Fibroblast of lung (primary cell): ENCODE data around the gene DET1. TPM values are rescaled to one million over a fixed set of nuclear protein-coding genes. Genes with fewer than 3 reads are reported as not detected.

Source experiments
- DNase-seq, 2 donors: peaks; one replicate each; pipeline versions ENCODE4 v3.0.0 to v3.0.0-alpha.2; 2010; ENCODE audit warnings: low read depth in 2 of 2
- H2AFZ ChIP-seq: 2 replicates; pipeline ENCODE4 v1.5.1; 2012; ENCODE audit warnings: low read length, control low read depth, inconsistent platforms
- H3K27ac ChIP-seq: 2 replicates; pipeline ENCODE4 v1.5.1; 2011; ENCODE audit warnings: low read length, control low read depth; ENCODE audit not compliant: insufficient read depth
- H3K27me3 ChIP-seq: 2 replicates; pipeline ENCODE4 v1.5.1; 2011; ENCODE audit warnings: mild to moderate bottlenecking, low read length; ENCODE audit not compliant: control insufficient read depth, insufficient read depth
- H3K36me3 ChIP-seq: 2 replicates; pipeline ENCODE4 v1.5.1; 2011; ENCODE audit warnings: low read length; ENCODE audit not compliant: control insufficient read depth, insufficient read depth
- H3K4me1 ChIP-seq: 2 replicates; pipeline ENCODE4 v1.5.1; 2011; ENCODE audit warnings: low read length; ENCODE audit not compliant: control insufficient read depth, insufficient read depth; ENCODE audit errors: extremely low read depth
- H3K4me2 ChIP-seq: 2 replicates; pipeline ENCODE4 v1.5.1; 2011; ENCODE audit warnings: low read length, control low read depth; ENCODE audit not compliant: insufficient read depth; ENCODE audit errors: extremely low read depth
- H3K4me3 ChIP-seq, 4 experiments: fragments of 200-600 bp in 1 of 4; sonication (generic) in 1 of 4; replicated peaks in 1 of 4; 2 replicates each; pipeline ENCODE4 v1.5.1; 2011 to 2016; ENCODE audit warnings: low read length in 4 of 4, low read depth in 3 of 4, mild to moderate bottlenecking in 3 of 4, control low read depth in 2 of 4, inconsistent platforms in 1 of 4, mixed read lengths in 1 of 4; ENCODE audit not compliant: insufficient read depth in 1 of 4; ENCODE audit errors: control extremely low read depth in 1 of 4
- H3K79me2 ChIP-seq: 2 replicates; pipeline ENCODE4 v1.5.1; 2012; ENCODE audit warnings: mild to moderate bottlenecking, low read length, inconsistent platforms; ENCODE audit not compliant: control insufficient read depth, insufficient read depth
- H3K9ac ChIP-seq: 2 replicates; pipeline ENCODE4 v1.5.1; 2011; ENCODE audit warnings: mild to moderate bottlenecking, low read length, control low read depth; ENCODE audit not compliant: insufficient read depth
- H3K9me3 ChIP-seq: 2 replicates; pipeline ENCODE4 v1.5.1; 2012; ENCODE audit warnings: low read depth, low read length; ENCODE audit not compliant: control insufficient read depth, insufficient read depth
- H4K20me1 ChIP-seq: 2 replicates; pipeline ENCODE4 v1.5.1; 2011; ENCODE audit warnings: low read length; ENCODE audit not compliant: control insufficient read depth, insufficient read depth; ENCODE audit errors: extremely low read depth
- EZH2 ChIP-seq: IDR thresholded peaks from 2 replicates; pipeline ENCODE4 v1.5.1; 2012; ENCODE audit warnings: low read length, control low read depth, mild to moderate bottlenecking; ENCODE audit errors: missing control alignments
- polyA plus RNA-seq, 2 donors: library from polyadenylated mRNA; depleted of rRNA in 1 of 2; stranded (reverse) in 1 of 2; unstranded in 1 of 2; fragments of >200 nt; gene quantifications; 2 replicates each; pipeline ENCODE4 v1.2.1, GENCODE V29; 2011 to 2012; ENCODE audit warnings: missing spikeins in 1 of 2
- total RNA-seq: library from RNA; depleted of rRNA; stranded (reverse); fragments of >200 nt; gene quantifications from 2 replicates; pipeline ENCODE4 v1.2.1, GENCODE V29; 2014
- TF ChIP-seq, protein P1 (sequence below), 2 donors: IDR thresholded peaks in 1 of 2; conservative IDR thresholded peaks in 1 of 2; 1 replicate in 1 of 2; 2 replicates in 1 of 2; pipeline ENCODE4 v1.5.1; 2011 to 2012; ENCODE audit warnings: low read length in 2 of 2, control low read depth in 1 of 2, inconsistent platforms in 1 of 2, low read depth in 1 of 2, mild to moderate bottlenecking in 1 of 2

The DET1 gene
- total and polyA plus RNA-seq, 2 donors (not counting 1 experiment from before 2014, with no cell fraction given): 6.4 to 8.9 TPM

DNA sequence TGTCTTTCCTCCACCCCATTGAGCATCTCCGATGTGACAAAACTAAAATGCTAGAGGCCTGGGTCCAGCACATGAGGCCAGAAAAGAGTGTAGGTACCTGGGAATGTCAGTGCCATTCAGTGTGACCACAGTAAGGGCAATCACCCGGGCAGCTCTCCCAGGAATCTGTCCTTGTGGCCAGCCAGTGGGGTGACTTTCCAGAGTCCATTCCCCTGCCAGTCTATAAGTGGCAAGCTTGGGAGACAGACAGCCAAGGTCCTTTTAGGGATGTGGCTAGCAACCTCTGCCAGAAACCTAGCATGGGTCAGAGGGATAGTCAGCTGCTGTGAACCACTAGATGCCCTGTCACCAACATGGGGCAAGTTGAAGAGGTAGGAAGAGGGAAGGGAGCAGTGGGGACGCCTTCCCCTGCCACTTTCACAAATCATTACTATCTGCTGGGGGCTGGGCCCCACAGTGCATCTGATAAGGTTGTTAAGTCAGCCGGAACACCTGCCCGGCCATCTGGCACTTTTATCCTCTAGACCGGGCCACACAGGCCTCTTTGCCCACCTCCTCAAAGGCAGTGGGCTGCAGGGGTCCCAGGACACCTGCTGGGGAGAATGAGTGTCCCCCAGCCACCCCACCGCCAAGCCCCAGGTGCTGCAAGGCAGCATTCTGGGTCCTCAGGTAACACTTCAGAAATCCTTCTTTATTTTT, 24.8 kb upstream of the DET1 start:
- H3K9me3 ChIP-seq: no peaks in the 10 kb centered on the region
- no peak overlapping the region for H3K4me3 ChIP-seq
- TF ChIP-seq EZH2: no peak
- TF ChIP-seq, protein P1, sequence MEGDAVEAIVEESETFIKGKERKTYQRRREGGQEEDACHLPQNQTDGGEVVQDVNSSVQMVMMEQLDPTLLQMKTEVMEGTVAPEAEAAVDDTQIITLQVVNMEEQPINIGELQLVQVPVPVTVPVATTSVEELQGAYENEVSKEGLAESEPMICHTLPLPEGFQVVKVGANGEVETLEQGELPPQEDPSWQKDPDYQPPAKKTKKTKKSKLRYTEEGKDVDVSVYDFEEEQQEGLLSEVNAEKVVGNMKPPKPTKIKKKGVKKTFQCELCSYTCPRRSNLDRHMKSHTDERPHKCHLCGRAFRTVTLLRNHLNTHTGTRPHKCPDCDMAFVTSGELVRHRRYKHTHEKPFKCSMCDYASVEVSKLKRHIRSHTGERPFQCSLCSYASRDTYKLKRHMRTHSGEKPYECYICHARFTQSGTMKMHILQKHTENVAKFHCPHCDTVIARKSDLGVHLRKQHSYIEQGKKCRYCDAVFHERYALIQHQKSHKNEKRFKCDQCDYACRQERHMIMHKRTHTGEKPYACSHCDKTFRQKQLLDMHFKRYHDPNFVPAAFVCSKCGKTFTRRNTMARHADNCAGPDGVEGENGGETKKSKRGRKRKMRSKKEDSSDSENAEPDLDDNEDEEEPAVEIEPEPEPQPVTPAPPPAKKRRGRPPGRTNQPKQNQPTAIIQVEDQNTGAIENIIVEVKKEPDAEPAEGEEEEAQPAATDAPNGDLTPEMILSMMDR (conservative IDR thresholded peaks at IDR 0.05 in 1 of 2, IDR thresholded peaks at IDR 0.05 in 1 of 2; ENCODE audit: low read depth in 1 of 2, low read length in 2 of 2): no peak
- H3K27me3 ChIP-seq: peaks cover 7% of the 10 kb centered on the region
- H3K4me2 ChIP-seq: no peak overlapping the region
- H3K36me3 ChIP-seq: no peaks in the 10 kb centered on the region
- H4K20me1 ChIP-seq: no peaks in the 10 kb centered on the region
- H3K4me1 ChIP-seq: no peaks in the 10 kb centered on the region
- H2AFZ ChIP-seq: no peak overlapping the region
- no peaks in the 10 kb centered on the region for H3K79me2 ChIP-seq
- DNase-seq: no peak
- no peak overlapping the region for H3K27ac ChIP-seq
- H3K9ac ChIP-seq: no peak overlapping the region

DNA sequence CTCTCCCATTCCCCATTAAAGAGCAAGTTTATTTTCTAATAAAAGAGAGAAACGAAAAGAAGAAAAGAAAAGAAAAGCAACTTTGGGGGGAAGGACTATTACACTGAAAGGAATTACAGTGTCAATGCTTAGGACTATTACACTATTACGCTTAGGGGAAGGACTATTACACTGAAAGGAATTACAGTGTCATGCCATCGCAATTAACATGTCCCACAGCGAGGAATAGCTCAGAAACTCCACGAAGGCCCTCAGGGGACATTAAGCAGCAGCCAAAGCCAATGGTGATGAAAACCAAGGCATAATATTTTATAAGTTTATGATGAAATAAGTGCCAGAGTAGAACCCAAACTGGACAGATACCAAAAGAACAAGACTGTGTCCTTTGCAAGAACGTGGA, 22.1 kb upstream of the DET1 start:
- no peak for DNase-seq
- H3K4me3 ChIP-seq: no peak overlapping the region
- H3K9me3 ChIP-seq: no peaks in the 10 kb centered on the region
- H2AFZ ChIP-seq: no peak overlapping the region
- H3K27ac ChIP-seq: no peak overlapping the region
- H3K4me1 ChIP-seq: no peaks in the 10 kb centered on the region
- no peaks in the 10 kb centered on the region for H3K36me3 ChIP-seq
- TF ChIP-seq, protein P1 (conservative IDR thresholded peaks at IDR 0.05 in 1 of 2, IDR thresholded peaks at IDR 0.05 in 1 of 2; ENCODE audit: low read depth in 1 of 2, low read length in 2 of 2): no peak
- TF ChIP-seq EZH2: no peak
- H3K79me2 ChIP-seq: no peaks in the 10 kb centered on the region
- no peak overlapping the region for H3K9ac ChIP-seq
- H3K27me3 ChIP-seq: peaks cover 2% of the 10 kb centered on the region
- H4K20me1 ChIP-seq: no peaks in the 10 kb centered on the region
- no peak overlapping the region for H3K4me2 ChIP-seq

DNA sequence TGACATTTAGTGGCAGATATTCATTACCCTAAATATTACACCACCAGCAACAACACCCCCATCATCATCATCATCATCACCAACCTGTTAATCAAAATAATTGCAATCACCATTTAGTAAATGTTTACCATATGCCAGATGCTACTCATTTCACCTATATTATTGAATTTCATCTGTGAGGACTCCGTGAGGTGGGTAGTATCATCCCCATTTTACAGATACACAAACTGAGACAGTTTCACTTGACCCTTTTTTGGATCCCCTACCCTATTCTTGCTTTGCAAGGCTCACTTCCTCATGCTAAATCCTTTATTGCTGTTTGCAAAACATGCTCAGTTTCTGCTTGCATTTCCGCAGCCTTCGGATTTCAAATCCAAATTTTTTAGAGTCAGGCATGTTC, 18.3 kb upstream of the DET1 start:
- Histone ChIP-seq H3K36me3 (no peaks in the 10 kb centered on the region), H3K4me1 (no peaks in the 10 kb centered on the region), H3K4me2 (no peak overlapping the region), H3K9me3 (no peaks in the 10 kb centered on the region), H3K4me3 (no peak overlapping the region), H4K20me1 (no peaks in the 10 kb centered on the region), H3K9ac (no peak overlapping the region), H3K27me3 (no peaks in the 10 kb centered on the region), H3K79me2 (no peaks in the 10 kb centered on the region), H2AFZ (no peak overlapping the region), H3K27ac (no peak overlapping the region)
- DNase-seq: no peak
- TF ChIP-seq, protein P1 (conservative IDR thresholded peaks at IDR 0.05 in 1 of 2, IDR thresholded peaks at IDR 0.05 in 1 of 2; ENCODE audit: low read depth in 1 of 2, low read length in 2 of 2): no peak
- TF ChIP-seq EZH2: no peak
